BLaER1 (cell line): Measurements from ENCODE around the gene CORIN.
A peak's percentile ranks its signal among the peaks of the same experiment; 100 is the strongest.

Experiments used
- H3K27ac ChIP-seq: shearing (Covaris generic); formaldehyde crosslinking; 2 replicates; pipeline ENCODE4 v1.8.1; 2022
- H3K27me3 ChIP-seq: shearing (Covaris generic); formaldehyde crosslinking; 2 replicates; pipeline ENCODE4 v1.8.1; 2022
- H3K36me3 ChIP-seq: shearing (Covaris generic); formaldehyde crosslinking; 2 replicates; pipeline ENCODE4 v1.8.1; 2022
- H3K4me1 ChIP-seq: shearing (Covaris generic); formaldehyde crosslinking; 2 replicates; pipeline ENCODE4 v1.8.1; 2022
- H3K4me2 ChIP-seq: shearing (Covaris generic); formaldehyde crosslinking; 2 replicates; pipeline ENCODE4 v1.8.1; 2022
- H3K4me3 ChIP-seq: shearing (Covaris generic); formaldehyde crosslinking; 2 replicates; pipeline ENCODE4 v1.8.1; 2022
- H3K9ac ChIP-seq: shearing (Covaris generic); formaldehyde crosslinking; 2 replicates; pipeline ENCODE4 v1.8.1; 2022
- H3K9me3 ChIP-seq: shearing (Covaris generic); formaldehyde crosslinking; 2 replicates; pipeline ENCODE4 v1.8.1; 2022
- H4K20me1 ChIP-seq: shearing (Covaris generic); formaldehyde crosslinking; 2 replicates; pipeline ENCODE4 v1.8.1; 2022
- Cebpa-rat ChIP-seq: shearing (Covaris generic); IDR thresholded peaks from 2 replicates; pipeline ENCODE4 v1.8.1; 2022

CORIN gene

DNA sequence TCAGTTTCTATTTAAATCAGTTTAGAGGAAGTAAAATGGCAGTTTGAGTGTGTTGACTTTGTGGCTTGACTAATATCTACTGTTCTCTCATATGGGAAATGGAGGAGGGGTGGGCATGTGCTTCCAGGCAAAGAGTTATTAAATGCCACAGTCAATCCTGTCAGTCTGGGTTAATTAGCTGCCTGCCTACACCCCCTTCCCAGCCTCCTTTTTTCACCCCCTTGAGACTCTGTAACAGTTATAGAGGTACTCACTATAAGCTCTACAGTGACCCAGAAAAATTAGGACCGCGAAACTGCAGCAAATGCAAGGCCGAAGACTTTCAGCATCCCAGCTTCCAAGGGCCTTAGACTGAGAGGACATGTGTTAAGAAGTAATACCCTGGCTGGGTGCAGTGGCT is 165.2 kb downstream of the CORIN start:
- no peaks in the 10 kb centered on the region for H3K36me3 ChIP-seq

DNA sequence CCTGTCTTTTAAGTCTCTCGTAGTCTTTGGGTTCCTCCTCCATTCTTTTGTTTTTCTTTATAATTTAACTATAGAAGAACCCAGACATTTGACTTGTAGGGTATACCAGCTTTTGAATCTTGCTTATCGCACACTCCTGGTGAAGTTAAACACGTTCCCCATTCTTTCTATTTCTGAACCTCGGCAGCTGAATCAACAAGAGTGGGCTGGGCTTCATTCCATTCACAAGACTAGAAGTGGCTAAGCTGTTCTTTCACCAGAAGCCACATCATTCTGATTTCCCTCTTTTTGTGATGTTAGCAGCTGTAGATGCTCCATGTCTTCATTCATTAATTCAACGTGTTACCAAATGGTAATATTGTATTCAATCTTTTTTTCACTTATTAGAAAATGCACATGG is 167.9 kb downstream of the CORIN start:
- TF ChIP-seq Cebpa-rat: no peak
- peaks cover 11% of the 10 kb centered on the region; the same call in 1 of the 2 replicates for H3K4me1 ChIP-seq

More for the DNA sequence above, 165.2 kb downstream of the CORIN start:
- H3K4me2 ChIP-seq: peak overlapping the region; percentile 8
- H3K9me3 ChIP-seq: no peaks in the 10 kb centered on the region
- no peaks in the 10 kb centered on the region for H4K20me1 ChIP-seq
- H3K27ac ChIP-seq: no peak overlapping the region
- no peak overlapping the region for H3K4me3 ChIP-seq
- H3K9ac ChIP-seq: no peak overlapping the region
- TF ChIP-seq Cebpa-rat: no peak
- H3K4me1 ChIP-seq: peaks cover 23% of the 10 kb centered on the region
- no peaks in the 10 kb centered on the region for H3K27me3 ChIP-seq

GRCh38 chr4:47668810-47669408 is 169.0 kb downstream of the CORIN start:
- no peak overlapping the region for H3K4me3 ChIP-seq
- H3K4me1 ChIP-seq: peaks cover 11% of the 10 kb centered on the region; the same call in 1 of the 2 replicates
- no peaks in the 10 kb centered on the region for H3K9me3 ChIP-seq
- H4K20me1 ChIP-seq: no peaks in the 10 kb centered on the region
- no peaks in the 10 kb centered on the region for H3K27me3 ChIP-seq
- H3K9ac ChIP-seq: no peak overlapping the region
- H3K27ac ChIP-seq: no peak overlapping the region
- no peak overlapping the region for H3K4me2 ChIP-seq
- TF ChIP-seq Cebpa-rat: no peak
- H3K36me3 ChIP-seq: no peaks in the 10 kb centered on the region

More for the DNA sequence above, 167.9 kb downstream of the CORIN start:
- Histone ChIP-seq H4K20me1 (no peaks in the 10 kb centered on the region), H3K9me3 (no peaks in the 10 kb centered on the region), H3K4me3 (no peak overlapping the region), H3K4me2 (no peak overlapping the region), H3K27me3 (no peaks in the 10 kb centered on the region), H3K36me3 (no peaks in the 10 kb centered on the region), H3K27ac (no peak overlapping the region), H3K9ac (no peak overlapping the region)

DNA sequence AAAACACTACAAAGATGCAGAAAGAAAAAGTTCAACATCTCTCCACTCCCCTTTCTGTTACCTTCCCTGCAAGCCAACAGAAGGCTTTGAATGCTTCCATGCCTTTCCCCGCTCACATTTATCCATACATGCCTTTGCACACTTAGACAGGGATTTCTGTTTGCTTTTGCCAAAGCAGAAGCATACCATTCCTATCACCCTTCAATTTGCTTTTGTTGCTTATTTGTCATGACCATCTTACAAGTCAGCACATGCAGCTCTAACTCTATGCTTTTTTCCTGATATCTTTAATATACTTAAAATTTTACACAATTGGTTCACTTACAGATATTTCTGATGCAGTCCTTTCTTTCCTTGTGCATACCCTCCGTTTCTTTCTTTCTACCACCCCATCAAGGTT is 169.6 kb downstream of the CORIN start:
- peaks cover 11% of the 10 kb centered on the region; the same call in 1 of the 2 replicates for H3K4me1 ChIP-seq
- no peaks in the 10 kb centered on the region for H3K36me3 ChIP-seq
- no peak overlapping the region for H3K4me3 ChIP-seq
- H3K9me3 ChIP-seq: no peaks in the 10 kb centered on the region
- H4K20me1 ChIP-seq: no peaks in the 10 kb centered on the region
- H3K9ac ChIP-seq: no peak overlapping the region
- H3K27ac ChIP-seq: no peak overlapping the region
- no peaks in the 10 kb centered on the region for H3K27me3 ChIP-seq
- H3K4me2 ChIP-seq: no peak overlapping the region
- TF ChIP-seq Cebpa-rat: no peak

DNA sequence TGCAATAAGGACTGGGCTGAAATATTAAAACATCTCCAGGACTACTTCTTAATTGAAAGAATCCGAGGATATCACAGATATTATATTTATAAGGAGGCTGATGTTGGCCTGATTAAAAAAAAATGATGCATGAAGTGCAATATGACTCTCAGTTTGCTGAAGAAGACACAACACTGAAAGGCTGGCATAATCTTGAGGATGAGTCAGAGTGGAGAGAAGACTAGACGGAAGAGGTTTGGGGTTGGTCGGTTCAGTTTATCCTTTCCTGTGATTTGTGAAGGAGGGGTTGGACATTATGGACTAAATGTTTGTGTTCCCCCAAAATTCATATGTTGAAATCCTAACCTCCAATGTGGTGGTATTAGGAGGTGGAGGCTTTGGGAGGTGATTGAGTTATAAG is 170.3 kb downstream of the CORIN start:
- no peaks in the 10 kb centered on the region for H4K20me1 ChIP-seq
- H3K4me3 ChIP-seq: no peak overlapping the region
- no peak overlapping the region for H3K27ac ChIP-seq
- no peak overlapping the region for H3K4me2 ChIP-seq
- no peak overlapping the region for H3K9ac ChIP-seq
- H3K27me3 ChIP-seq: no peaks in the 10 kb centered on the region
- no peaks in the 10 kb centered on the region for H3K36me3 ChIP-seq
- peaks cover 7% of the 10 kb centered on the region; the same call in 1 of the 2 replicates for H3K4me1 ChIP-seq
- no peaks in the 10 kb centered on the region for H3K9me3 ChIP-seq
- TF ChIP-seq Cebpa-rat: no peak

GRCh38 chr4:47664051-47664826 is 173.6 kb downstream of the CORIN start:
- no peaks in the 10 kb centered on the region for H3K36me3 ChIP-seq
- no peaks in the 10 kb centered on the region for H3K27me3 ChIP-seq
- H3K9ac ChIP-seq: no peak overlapping the region
- no peaks in the 10 kb centered on the region for H3K9me3 ChIP-seq
- no peak for TF ChIP-seq Cebpa-rat
- no peaks in the 10 kb centered on the region for H4K20me1 ChIP-seq
- H3K4me2 ChIP-seq: no peak overlapping the region
- H3K4me1 ChIP-seq: no peaks in the 10 kb centered on the region
- H3K4me3 ChIP-seq: no peak overlapping the region
- no peak overlapping the region for H3K27ac ChIP-seq

DNA sequence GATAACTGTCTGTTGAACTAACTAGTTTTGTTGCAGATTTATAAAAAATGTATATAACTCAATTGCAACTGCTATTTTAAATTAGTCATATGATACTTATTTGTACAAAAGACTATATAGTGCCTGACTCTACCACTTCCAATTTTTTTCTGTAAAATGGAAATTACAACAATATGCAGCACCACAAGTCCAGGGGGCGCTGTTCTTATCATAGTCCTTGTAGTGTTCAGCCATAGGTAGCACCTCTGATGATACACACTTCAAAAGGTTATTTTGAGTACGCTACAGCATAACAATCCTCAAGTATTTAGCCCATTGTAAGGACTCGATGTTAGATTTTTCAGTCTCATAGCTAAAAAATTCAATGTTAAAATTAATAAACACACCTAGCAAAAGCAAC is 174.9 kb downstream of the CORIN start:
- no peaks in the 10 kb centered on the region for H3K4me1 ChIP-seq
- H3K27ac ChIP-seq: no peak overlapping the region
- H3K27me3 ChIP-seq: no peaks in the 10 kb centered on the region
- no peak overlapping the region for H3K4me2 ChIP-seq
- H3K4me3 ChIP-seq: no peak overlapping the region
- H4K20me1 ChIP-seq: no peaks in the 10 kb centered on the region
- H3K9me3 ChIP-seq: no peaks in the 10 kb centered on the region
- H3K36me3 ChIP-seq: no peaks in the 10 kb centered on the region
- no peak overlapping the region for H3K9ac ChIP-seq
- no peak for TF ChIP-seq Cebpa-rat

DNA sequence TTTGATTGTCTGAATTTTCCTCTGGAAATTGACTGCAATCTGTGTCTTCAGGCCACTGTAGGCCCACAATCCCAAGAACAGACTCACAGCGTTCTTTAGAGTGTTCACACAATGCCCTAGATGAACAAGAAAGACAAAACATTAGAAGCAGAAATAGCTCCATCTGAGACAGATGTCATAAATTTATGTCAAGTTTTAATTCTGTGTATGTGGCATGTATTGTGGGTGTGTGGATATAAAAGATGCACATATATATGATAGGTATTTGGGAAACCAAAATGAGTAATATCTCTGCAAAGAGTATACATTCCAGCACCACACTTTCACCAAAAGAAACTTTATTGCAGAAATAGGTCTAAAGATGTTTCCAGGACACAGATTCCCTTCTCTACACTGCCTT is 176.1 kb downstream of the CORIN start:
- Histone ChIP-seq H3K4me2 (no peak overlapping the region), H3K4me1 (no peaks in the 10 kb centered on the region), H3K27me3 (no peaks in the 10 kb centered on the region), H3K4me3 (no peak overlapping the region), H3K27ac (no peak overlapping the region), H4K20me1 (no peaks in the 10 kb centered on the region), H3K36me3 (no peaks in the 10 kb centered on the region), H3K9me3 (no peaks in the 10 kb centered on the region), H3K9ac (no peak overlapping the region)
- TF ChIP-seq Cebpa-rat: no peak

DNA sequence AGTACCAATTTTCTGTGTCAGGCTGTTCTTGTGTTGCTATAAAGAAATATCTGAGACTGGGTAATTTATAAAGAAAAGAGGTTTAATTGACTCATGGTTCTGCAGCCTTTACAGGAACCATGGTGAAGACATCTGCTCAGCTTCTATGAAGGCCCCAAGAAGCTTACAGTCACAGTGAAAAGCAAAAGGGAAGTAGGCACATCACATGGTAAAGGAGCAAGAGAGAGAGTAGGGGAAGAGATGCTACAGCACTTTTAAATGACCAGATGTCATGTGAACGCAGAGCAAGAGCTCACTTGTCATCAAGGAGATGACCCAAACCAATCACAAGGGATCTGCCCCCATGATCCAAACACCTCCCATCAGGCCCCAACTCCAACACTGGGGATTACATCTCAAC is 178.5 kb downstream of the CORIN start:
- no peak for TF ChIP-seq Cebpa-rat
- Histone ChIP-seq H3K4me2 (no peak overlapping the region), H3K27ac (no peak overlapping the region), H3K4me3 (no peak overlapping the region), H3K36me3 (no peaks in the 10 kb centered on the region), H3K27me3 (no peaks in the 10 kb centered on the region), H3K9me3 (no peaks in the 10 kb centered on the region), H3K9ac (no peak overlapping the region), H4K20me1 (no peaks in the 10 kb centered on the region), H3K4me1 (no peaks in the 10 kb centered on the region)

GRCh38 chr4:47654972-47655693 is 182.7 kb downstream of the CORIN start:
- Histone ChIP-seq H4K20me1 (no peaks in the 10 kb centered on the region), H3K4me3 (no peak overlapping the region), H3K9me3 (no peaks in the 10 kb centered on the region), H3K4me2 (no peak overlapping the region), H3K4me1 (no peaks in the 10 kb centered on the region), H3K27ac (no peak overlapping the region), H3K9ac (no peak overlapping the region), H3K27me3 (no peaks in the 10 kb centered on the region), H3K36me3 (no peaks in the 10 kb centered on the region)
- TF ChIP-seq Cebpa-rat: no peak
